Testis (tissue), 3 donors: ENCODE results near the gene PTPRR. TPM values are rescaled to one million over a fixed set of nuclear protein-coding genes. Genes with fewer than 3 reads are reported as not detected.

ENCODE experiments used
- DNase-seq: peaks from one replicate; pipeline ENCODE4 v3.0.0-alpha.2; 2019
- H3K27ac ChIP-seq, 2 donors: fragments of 200-600 bp; sonication (generic); one replicate each; pipeline ENCODE4 v1.5.1; 2019
- H3K27me3 ChIP-seq: fragments of 200-600 bp; sonication (generic); one replicate; pipeline ENCODE4 v1.5.1; 2019
- H3K36me3 ChIP-seq: fragments of 200-600 bp; sonication (generic); one replicate; pipeline ENCODE4 v1.5.1; 2017; ENCODE audit warnings: low read depth; ENCODE audit errors: missing control alignments
- H3K4me1 ChIP-seq: fragments of 200-600 bp; sonication (generic); one replicate; pipeline ENCODE4 v1.5.1; 2019
- H3K4me3 ChIP-seq, 2 donors: fragments of 200-600 bp; sonication (generic); one replicate each; pipeline ENCODE4 v1.5.1; 2017 to 2019
- H3K9me3 ChIP-seq: fragments of 200-600 bp; sonication (generic); one replicate; pipeline ENCODE4 v1.5.1; 2017
- POLR2A ChIP-seq: fragments of 450-650 bp; IDR thresholded peaks from one replicate; pipeline ENCODE4 v1.6.1; 2017; ENCODE audit warnings: antibody characterized with exemption, mild to moderate bottlenecking, moderate library complexity
- WGBS, 2 donors: methylation state at CpG; one replicate each; pipeline ENCODE4 v1.1.5; 2018; 5-methylcytosine and 5-hydroxymethylcytosine counted together
- intact Hi-C: fragments of 100-400 bp; cut with DNase I; formaldehyde crosslinking; loops from one replicate; pipeline ENCODE4 v1.15.1; 2023; ENCODE audit warnings: low total_unique reads
- polyA plus RNA-seq: library from polyadenylated mRNA; stranded (reverse); fragments of 350-450 nt; fragmentation: Illumina TruSeq; extraction: RNeasy Lipid Tissue Mini Kit (QIAGEN cat#74804); gene quantifications from one replicate; pipeline ENCODE4 v1.2.3, GENCODE V29; 2014; ENCODE audit warnings: low read depth, low replicate concordance; ENCODE audit not compliant: insufficient read depth
- total RNA-seq, 2 donors: library from RNA; depleted of rRNA; stranded (reverse); fragments of >200 nt; gene quantifications; one replicate each; pipeline ENCODE4 v1.2.3, GENCODE V29; 2016
- TF ChIP-seq, protein P1 (sequence below), 3 experiments: fragments of 450-650 bp in 2 of 3; fragments of 200-600 bp in 1 of 3; sonication (generic) in 1 of 3; IDR thresholded peaks; one replicate each; pipeline ENCODE4 v1.5.1; 2016 to 2019; ENCODE audit warnings: antibody characterized with exemption in 3 of 3, mild to moderate bottlenecking in 2 of 3, moderate library complexity in 1 of 3

PTPRR gene
- total and polyA plus RNA-seq, 3 donors from 2014 or later, result 0.16 to 0.43 (median 0.24) TPM

DNA sequence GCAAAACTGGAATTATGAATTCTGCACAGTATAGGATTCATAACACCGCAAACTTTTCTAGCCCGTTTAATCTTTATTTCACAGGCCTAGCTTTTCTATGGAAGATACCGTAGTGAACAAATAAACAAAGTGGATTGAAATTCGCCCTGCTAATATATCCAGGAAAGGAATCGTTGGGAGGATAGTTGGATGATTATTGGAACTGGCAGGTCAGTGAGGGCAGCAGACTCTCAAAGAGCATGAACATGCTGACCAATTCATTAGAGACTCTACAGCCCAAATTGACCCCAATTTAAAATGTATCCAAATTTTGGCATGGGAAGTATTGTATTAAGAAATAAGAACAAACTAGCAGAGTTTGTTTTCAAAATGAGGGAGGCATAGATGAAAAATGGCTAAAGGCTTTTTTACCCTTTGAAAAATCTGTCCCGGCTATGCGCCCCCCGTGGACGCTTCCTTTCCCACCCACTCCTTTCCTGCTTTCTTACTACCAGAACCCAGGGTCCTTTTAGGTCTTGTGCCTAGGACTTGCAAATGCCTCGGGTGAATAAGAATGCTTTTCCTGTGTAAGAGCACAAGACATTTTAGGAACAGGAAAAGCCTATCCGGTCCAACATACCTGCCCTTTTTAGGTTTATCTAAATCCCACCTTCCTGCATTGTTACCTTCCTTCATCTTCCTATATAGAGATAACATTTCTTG lies 198.7 kb downstream of the PTPRR start:
- Histone ChIP-seq H3K27me3 (no peaks in the 10 kb centered on the region), H3K27ac (no peak overlapping the region), H3K4me3 (no peak overlapping the region), H3K4me1 (no peaks in the 10 kb centered on the region), H3K9me3 (no peaks in the 10 kb centered on the region), H3K36me3 (no peaks in the 10 kb centered on the region)
- TF ChIP-seq, protein P1, sequence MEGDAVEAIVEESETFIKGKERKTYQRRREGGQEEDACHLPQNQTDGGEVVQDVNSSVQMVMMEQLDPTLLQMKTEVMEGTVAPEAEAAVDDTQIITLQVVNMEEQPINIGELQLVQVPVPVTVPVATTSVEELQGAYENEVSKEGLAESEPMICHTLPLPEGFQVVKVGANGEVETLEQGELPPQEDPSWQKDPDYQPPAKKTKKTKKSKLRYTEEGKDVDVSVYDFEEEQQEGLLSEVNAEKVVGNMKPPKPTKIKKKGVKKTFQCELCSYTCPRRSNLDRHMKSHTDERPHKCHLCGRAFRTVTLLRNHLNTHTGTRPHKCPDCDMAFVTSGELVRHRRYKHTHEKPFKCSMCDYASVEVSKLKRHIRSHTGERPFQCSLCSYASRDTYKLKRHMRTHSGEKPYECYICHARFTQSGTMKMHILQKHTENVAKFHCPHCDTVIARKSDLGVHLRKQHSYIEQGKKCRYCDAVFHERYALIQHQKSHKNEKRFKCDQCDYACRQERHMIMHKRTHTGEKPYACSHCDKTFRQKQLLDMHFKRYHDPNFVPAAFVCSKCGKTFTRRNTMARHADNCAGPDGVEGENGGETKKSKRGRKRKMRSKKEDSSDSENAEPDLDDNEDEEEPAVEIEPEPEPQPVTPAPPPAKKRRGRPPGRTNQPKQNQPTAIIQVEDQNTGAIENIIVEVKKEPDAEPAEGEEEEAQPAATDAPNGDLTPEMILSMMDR (IDR thresholded peaks at IDR 0.05), result no peak
- no peak for TF ChIP-seq POLR2A
- DNase-seq, result no peak
- intact Hi-C loops, result loop anchor here (10.0 kb wide), 1 partner anchor 127 kb away; no protein-coding TSS in a partner anchor
- WGBS, 2 donors, result 73 to 74% methylated on average over 11 of the region's 11 CpGs

DNA sequence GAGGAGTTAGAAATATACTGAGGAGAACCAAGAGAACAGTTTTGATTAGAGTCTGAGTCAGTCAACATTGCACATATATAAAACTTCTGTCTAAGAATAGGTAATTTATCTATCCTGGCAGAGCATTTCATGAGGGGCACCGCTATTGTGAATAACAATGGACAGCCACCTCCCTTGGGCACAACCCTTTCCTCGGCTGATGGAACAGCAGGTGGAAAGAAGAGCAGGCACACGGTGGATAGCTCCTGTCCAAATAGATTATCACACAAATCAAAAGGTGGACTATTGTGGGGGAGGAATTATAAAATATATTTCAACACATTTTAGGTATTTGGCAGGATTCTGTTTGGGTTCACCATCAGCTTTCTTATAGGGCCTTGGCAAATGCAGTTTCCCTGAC lies 199.3 kb downstream of the PTPRR start:
- WGBS, 2 donors, result 70 to 90% methylated on average over 3 of the region's 3 CpGs
- intact Hi-C loops, result loop anchor here (10.0 kb wide), 1 partner anchor 126 kb away; no protein-coding TSS in a partner anchor
- no peak overlapping the region for H3K4me3 ChIP-seq
- no peaks in the 10 kb centered on the region for H3K27me3 ChIP-seq
- no peaks in the 10 kb centered on the region for H3K9me3 ChIP-seq
- H3K36me3 ChIP-seq, result no peaks in the 10 kb centered on the region
- TF ChIP-seq, protein P1 (IDR thresholded peaks at IDR 0.05), result no peak
- no peak for TF ChIP-seq POLR2A
- no peak overlapping the region for H3K27ac ChIP-seq
- no peak for DNase-seq
- H3K4me1 ChIP-seq, result no peaks in the 10 kb centered on the region

DNA sequence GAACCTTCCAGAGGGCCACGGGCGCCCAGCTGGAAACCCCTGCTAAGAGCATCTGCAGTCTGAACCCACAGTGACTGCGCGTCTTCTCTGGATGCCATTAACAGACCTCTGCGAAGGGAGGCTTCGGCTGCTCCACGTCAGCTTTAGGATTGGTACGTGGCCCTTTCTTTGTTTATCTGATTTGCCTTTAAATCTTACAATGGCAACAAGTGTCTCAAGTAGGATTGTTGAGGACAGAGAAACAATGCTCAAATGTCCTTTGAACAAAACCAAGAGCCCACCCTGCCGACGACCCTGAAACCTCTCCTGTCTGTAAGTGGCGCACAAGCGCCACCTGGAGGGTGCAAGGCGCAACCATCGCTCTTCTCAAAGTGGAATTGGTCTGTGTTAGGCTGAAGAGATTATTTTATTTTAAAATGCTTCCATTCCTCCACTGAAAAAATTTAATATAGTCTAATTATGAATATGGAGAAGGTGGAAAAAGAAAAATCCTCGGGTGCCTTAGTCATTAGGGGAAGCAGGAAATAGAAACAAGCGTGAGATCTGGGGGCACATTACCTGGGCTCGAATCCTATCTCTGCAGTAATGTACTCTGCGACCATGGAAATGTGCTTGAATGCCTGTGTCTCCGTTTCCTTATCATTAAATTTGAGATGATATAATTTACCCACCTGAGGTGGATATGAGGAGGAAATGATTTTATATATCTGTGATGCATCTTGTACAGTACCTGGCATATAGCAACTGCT lies 200.7 kb downstream of the PTPRR start:
- Histone ChIP-seq H3K27me3 (no peaks in the 10 kb centered on the region), H3K4me1 (no peaks in the 10 kb centered on the region), H3K4me3 (peak overlapping the region in 1 of 2 donors; percentile 2), H3K9me3 (no peaks in the 10 kb centered on the region), H3K27ac (peak overlapping the region in 1 of 2 donors; percentile 36), H3K36me3 (no peaks in the 10 kb centered on the region)
- WGBS, 2 donors, result 15 to 29% methylated on average over 19 of the region's 19 CpGs
- DNase-seq, result peak; percentile 62
- TF ChIP-seq, protein P1 (IDR thresholded peaks at IDR 0.05), result peak; percentile 47 to 84 (median 68)
- no peak for TF ChIP-seq POLR2A
- intact Hi-C loops, result loop anchor here (10.0 kb wide), 1 partner anchor 125 kb away; no protein-coding TSS in a partner anchor

DNA sequence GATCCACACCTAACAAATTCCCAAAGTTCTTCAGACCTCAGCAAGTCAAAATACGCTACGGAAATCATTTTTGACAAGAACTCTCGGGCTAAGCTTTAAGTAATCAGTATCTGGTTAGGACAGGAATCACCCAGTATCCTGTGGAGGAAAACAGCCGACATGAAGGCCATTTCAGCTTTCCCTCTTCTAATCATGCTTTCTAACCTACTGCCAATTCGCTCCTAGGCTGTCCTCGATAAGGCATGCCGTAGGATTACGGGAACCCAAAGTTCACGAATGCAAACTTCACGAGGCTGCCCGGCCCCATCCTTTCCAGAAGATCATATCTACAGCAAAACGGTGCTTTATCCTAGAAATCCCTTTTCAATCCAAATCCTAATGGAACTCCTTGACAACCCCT lies 201.5 kb downstream of the PTPRR start:
- peak overlapping the region in 1 of 2 donors; percentile 36 for H3K27ac ChIP-seq
- H3K4me3 ChIP-seq, result peak overlapping the region in 1 of 2 donors; percentile 2
- DNase-seq, result no peak
- no peaks in the 10 kb centered on the region for H3K4me1 ChIP-seq
- TF ChIP-seq, protein P1 (IDR thresholded peaks at IDR 0.05), result no peak
- no peak for TF ChIP-seq POLR2A
- H3K36me3 ChIP-seq, result no peaks in the 10 kb centered on the region
- H3K27me3 ChIP-seq, result no peaks in the 10 kb centered on the region
- intact Hi-C loops, result no loop called here
- H3K9me3 ChIP-seq, result no peaks in the 10 kb centered on the region
- 60 to 70% methylated on average over 12 of the region's 12 CpGs for WGBS, 2 donors
